ENCODE data around the gene DNTTIP2. TPM values are rescaled to one million over a fixed set of nuclear protein-coding genes. Genes with fewer than 3 reads are reported as not detected.

The DNTTIP2 gene
- total RNA-seq, 1 experiment from 2014 or later: 101 TPM

DNA sequence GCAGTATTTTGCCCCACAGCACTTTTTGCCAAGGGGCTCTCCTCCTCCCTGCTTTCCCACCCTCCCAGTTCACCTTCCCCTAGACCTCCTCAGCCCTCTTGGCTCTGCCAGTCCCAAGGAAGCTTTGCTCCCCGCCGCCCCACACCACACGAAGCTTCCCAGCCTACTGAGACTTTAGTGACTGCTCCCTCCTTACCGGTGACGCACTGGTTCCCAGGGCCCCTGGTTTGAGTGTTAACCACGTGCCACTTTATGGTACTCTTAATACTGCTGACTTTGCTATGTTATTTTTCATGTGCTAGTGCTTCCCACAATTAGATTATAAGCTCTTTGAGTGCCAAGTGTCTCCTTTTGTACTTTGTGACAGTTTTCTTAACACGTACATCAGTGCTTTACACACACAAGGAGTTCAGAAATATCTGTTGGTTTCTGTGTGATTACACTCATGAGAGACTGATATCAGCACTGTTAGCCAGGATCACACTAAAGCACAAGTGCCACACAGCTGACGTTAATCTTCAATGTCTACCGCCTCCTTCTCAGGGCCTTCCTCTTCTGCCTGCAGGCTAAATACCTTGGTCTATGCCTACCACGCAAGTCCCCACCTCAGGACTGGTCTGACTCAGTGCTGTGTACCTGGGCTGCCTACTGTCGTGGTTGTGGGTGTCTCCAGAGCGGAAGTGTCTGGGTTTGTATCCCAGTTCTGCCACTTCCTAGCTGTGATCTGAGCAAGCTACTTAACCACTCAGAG, 61.0 kb downstream of the DNTTIP2 start:
- no peak overlapping the region for H2BK12ac ChIP-seq (ENCODE audit: insufficient read length, low read depth, low read length)
- H4K20me1 ChIP-seq (ENCODE audit: control insufficient read depth, insufficient read depth, insufficient read length): no peaks in the 10 kb centered on the region
- no peaks in the 10 kb centered on the region for H3K79me1 ChIP-seq (ENCODE audit: insufficient read depth, low read depth, low read length, poor library complexity, severe bottlenecking)
- no peak overlapping the region for H2BK5ac ChIP-seq (ENCODE audit: insufficient read length, low read length)
- peaks cover 12% of the 10 kb centered on the region for H3K4me1 ChIP-seq (ENCODE audit: insufficient read depth, low read length)
- H3K18ac ChIP-seq (ENCODE audit: insufficient read length, low read depth, low read length): no peak overlapping the region
- DNase-seq: no peak
- Mint-ChIP-seq H3K4me1 (peaks cover 58 to 76% of the 10 kb centered on the region in 2 experiments), H3K36me3 (ENCODE audit: insufficient read depth in 1 of 3, low read depth in 3 of 3) (no peaks in the 10 kb centered on the region; a peak in 1 of 7 replicates), H3K4me3 (no peak overlapping the region), H3K27ac (peak overlapping the region; percentile 1 to 61 (median 4); a peak in 2 of 7 replicates), H3K9me3 (no peaks in the 10 kb centered on the region), H3K27me3 (ENCODE audit: low read depth) (no peaks in the 10 kb centered on the region)
- H3K23me2 ChIP-seq (ENCODE audit: insufficient read length, low read depth, low read length, poor library complexity, severe bottlenecking): no peaks in the 10 kb centered on the region
- H3T11ph ChIP-seq (ENCODE audit: low read length): no peak overlapping the region
- no peak overlapping the region for H3K4me2 ChIP-seq (ENCODE audit: insufficient read depth, insufficient read length, low read length)
- no peak overlapping the region for H4K8ac ChIP-seq (replicated peaks; ENCODE audit: insufficient read length, low read depth, low read length)
- WGBS (ENCODE audit: extremely low coverage, insufficient read length, low lambda C conversion rate): no CpG with 5 or more reads among the region's 12 CpGs
- no peak overlapping the region for H3K23ac ChIP-seq (ENCODE audit: insufficient read length, low read depth, low read length)
- H2AFZ ChIP-seq (ENCODE audit: low read length): no peak overlapping the region
- no peak overlapping the region for H2AK5ac ChIP-seq (ENCODE audit: insufficient read length, low read length)
- H4K5ac ChIP-seq (ENCODE audit: insufficient read length, low read depth, low read length): no peak overlapping the region
- H3K4ac ChIP-seq (ENCODE audit: low read depth, low read length): no peak overlapping the region
- no peak overlapping the region for H3K56ac ChIP-seq (ENCODE audit: insufficient read length, low read depth, low read length)
- H3K9me3 ChIP-seq (ENCODE audit: control insufficient read depth, low read depth, low read length): no peaks in the 10 kb centered on the region
- no peak overlapping the region for H3K27ac ChIP-seq (ENCODE audit: insufficient read length, low read depth, low read length)
- no peak overlapping the region for H3K9ac ChIP-seq (ENCODE audit: extremely low read depth, insufficient read length, low read length)
- no peak for TF ChIP-seq CTCF (conservative IDR thresholded peaks at IDR 0.05)
- no peak overlapping the region for H4K91ac ChIP-seq (ENCODE audit: insufficient read length, low read depth, low read length)
- H3K14ac ChIP-seq (ENCODE audit: insufficient read depth, low read length): no peak overlapping the region
- H2BK15ac ChIP-seq (ENCODE audit: low read depth, low read length): no peak overlapping the region
- H3K27me3 ChIP-seq (ENCODE audit: insufficient read depth, low read length): no peaks in the 10 kb centered on the region
- H3K79me2 ChIP-seq (ENCODE audit: insufficient read depth, low read length): no peaks in the 10 kb centered on the region
- no peak overlapping the region for H2BK120ac ChIP-seq (ENCODE audit: low read depth, low read length, poor library complexity, severe bottlenecking)
- H2BK20ac ChIP-seq (ENCODE audit: low read depth, low read length, poor library complexity, severe bottlenecking): no peak overlapping the region

Measured in H9 (cell line).